Parathyroid adenoma (tissue), 2 donors: ENCODE measurements around the gene IL10RB.

Experiments
- H2AFZ ChIP-seq: fragments of 300-600 bp; sonication (generic); one replicate; pipeline ENCODE4 v1.7.0; 2017; ENCODE audit warnings: antibody characterized with exemption, mild to moderate bottlenecking
- H3K27ac ChIP-seq: fragments of 300-600 bp; sonication (generic); one replicate; pipeline ENCODE4 v1.7.0; 2017
- H3K27me3 ChIP-seq: fragments of 300-600 bp; sonication (generic); one replicate; pipeline ENCODE4 v1.7.0; 2017; ENCODE audit warnings: low read length; ENCODE audit not compliant: control insufficient read depth, insufficient read depth
- H3K36me3 ChIP-seq: fragments of 300-600 bp; sonication (generic); one replicate; pipeline ENCODE4 v1.7.0; 2017; ENCODE audit warnings: low read length; ENCODE audit not compliant: control insufficient read depth, insufficient read depth
- H3K4me1 ChIP-seq: fragments of 300-600 bp; sonication (generic); one replicate; pipeline ENCODE4 v1.7.0; 2017; ENCODE audit warnings: control low read depth
- H3K4me2 ChIP-seq: fragments of 300-600 bp; sonication (generic); one replicate; pipeline ENCODE4 v1.7.0; 2017; ENCODE audit warnings: low read length
- H3K4me3 ChIP-seq: fragments of 300-600 bp; sonication (generic); one replicate; pipeline ENCODE4 v1.7.0; 2017; ENCODE audit warnings: low read depth, low read length
- H3K79me2 ChIP-seq: fragments of 300-600 bp; sonication (generic); one replicate; pipeline ENCODE4 v1.7.0; 2017; ENCODE audit warnings: control low read depth
- H3K9ac ChIP-seq: fragments of 300-600 bp; sonication (generic); one replicate; pipeline ENCODE4 v1.7.0; 2017; ENCODE audit warnings: mild to moderate bottlenecking
- H3K9me3 ChIP-seq: fragments of 300-600 bp; sonication (generic); one replicate; pipeline ENCODE4 v1.7.0; 2017; ENCODE audit warnings: low read length; ENCODE audit not compliant: control insufficient read depth
- TF ChIP-seq, protein P1 (sequence below): fragments of 300-600 bp; sonication (generic); IDR thresholded peaks from one replicate; pipeline ENCODE4 v1.7.0; 2017; ENCODE audit warnings: antibody characterized with exemption, mild to moderate bottlenecking
- donor health status: primary hyperparathyroidism.

IL10RB gene

DNA sequence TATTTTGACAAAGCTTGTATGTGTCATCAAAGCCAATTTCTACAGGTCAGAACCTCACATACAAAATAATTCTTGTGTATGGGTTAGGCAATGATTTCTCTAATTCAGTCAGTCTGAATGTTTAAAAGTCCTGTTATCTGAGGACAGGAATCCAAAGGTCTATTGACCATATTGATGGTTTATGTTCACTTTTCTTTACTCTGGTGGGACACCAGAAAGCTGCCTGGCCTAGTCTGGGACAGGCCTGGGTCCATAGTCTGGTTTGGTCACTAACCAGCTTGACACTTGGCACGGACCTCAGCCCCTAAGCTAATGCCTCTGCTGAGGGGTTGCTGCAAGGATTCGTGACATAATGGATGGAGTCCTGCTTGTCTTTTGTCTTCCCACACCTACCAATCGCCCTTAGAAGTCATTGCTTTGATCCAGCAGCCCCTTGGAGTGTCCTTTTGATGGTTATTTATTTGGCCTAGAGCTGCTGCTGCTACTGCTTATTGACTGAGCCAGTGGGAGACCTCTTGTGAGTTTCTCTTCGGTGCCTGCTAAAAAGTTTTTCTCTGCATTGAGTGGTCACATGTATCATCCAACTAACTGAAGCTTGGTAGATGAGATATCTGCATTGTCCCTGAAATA, 20.8 kb upstream of the IL10RB start:
- H3K36me3 ChIP-seq: no peaks in the 10 kb centered on the region

GRCh38 chr21:33246506-33246905, 19.7 kb upstream of the IL10RB start:
- Histone ChIP-seq H3K9me3 (no peaks in the 10 kb centered on the region), H3K4me2 (no peak overlapping the region), H3K79me2 (no peaks in the 10 kb centered on the region), H3K36me3 (no peaks in the 10 kb centered on the region), H3K27ac (no peak overlapping the region), H3K4me1 (no peaks in the 10 kb centered on the region), H3K4me3 (no peak overlapping the region), H3K9ac (no peak overlapping the region), H3K27me3 (no peaks in the 10 kb centered on the region), H2AFZ (no peak overlapping the region)
- TF ChIP-seq, protein P1, sequence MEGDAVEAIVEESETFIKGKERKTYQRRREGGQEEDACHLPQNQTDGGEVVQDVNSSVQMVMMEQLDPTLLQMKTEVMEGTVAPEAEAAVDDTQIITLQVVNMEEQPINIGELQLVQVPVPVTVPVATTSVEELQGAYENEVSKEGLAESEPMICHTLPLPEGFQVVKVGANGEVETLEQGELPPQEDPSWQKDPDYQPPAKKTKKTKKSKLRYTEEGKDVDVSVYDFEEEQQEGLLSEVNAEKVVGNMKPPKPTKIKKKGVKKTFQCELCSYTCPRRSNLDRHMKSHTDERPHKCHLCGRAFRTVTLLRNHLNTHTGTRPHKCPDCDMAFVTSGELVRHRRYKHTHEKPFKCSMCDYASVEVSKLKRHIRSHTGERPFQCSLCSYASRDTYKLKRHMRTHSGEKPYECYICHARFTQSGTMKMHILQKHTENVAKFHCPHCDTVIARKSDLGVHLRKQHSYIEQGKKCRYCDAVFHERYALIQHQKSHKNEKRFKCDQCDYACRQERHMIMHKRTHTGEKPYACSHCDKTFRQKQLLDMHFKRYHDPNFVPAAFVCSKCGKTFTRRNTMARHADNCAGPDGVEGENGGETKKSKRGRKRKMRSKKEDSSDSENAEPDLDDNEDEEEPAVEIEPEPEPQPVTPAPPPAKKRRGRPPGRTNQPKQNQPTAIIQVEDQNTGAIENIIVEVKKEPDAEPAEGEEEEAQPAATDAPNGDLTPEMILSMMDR: no peak

More for the DNA sequence above, 20.8 kb upstream of the IL10RB start:
- Histone ChIP-seq H3K4me1 (no peaks in the 10 kb centered on the region), H3K9me3 (no peaks in the 10 kb centered on the region), H3K79me2 (no peaks in the 10 kb centered on the region), H3K9ac (no peak overlapping the region), H3K27me3 (no peaks in the 10 kb centered on the region), H2AFZ (no peak overlapping the region), H3K4me2 (no peak overlapping the region), H3K4me3 (no peak overlapping the region), H3K27ac (no peak overlapping the region)
- TF ChIP-seq, protein P1: no peak

DNA sequence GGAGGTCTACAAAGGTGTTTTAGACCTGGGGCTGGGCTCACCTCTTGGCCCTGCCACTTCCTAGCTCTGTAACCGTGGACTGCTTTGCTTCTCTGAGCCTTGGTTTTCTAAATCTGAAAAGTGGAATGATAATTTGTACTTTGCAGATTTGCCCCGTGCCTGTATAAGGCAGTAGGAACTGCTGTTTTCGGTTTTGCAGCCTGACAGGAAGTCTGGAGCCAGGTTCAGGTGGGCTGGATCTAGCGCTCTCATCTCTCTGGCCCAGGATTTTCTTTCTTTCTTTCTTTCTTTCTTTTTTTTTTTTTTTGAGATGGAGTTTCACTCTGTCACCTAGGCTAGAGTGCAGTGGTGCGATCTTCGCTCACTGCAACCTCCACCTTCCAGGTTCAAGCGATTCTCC, 19.2 kb upstream of the IL10RB start:
- Histone ChIP-seq H3K4me3 (no peak overlapping the region), H3K36me3 (no peaks in the 10 kb centered on the region), H3K4me1 (no peaks in the 10 kb centered on the region), H3K9ac (no peak overlapping the region), H3K9me3 (no peaks in the 10 kb centered on the region), H3K4me2 (no peak overlapping the region), H3K79me2 (no peaks in the 10 kb centered on the region), H3K27me3 (no peaks in the 10 kb centered on the region), H2AFZ (no peak overlapping the region), H3K27ac (no peak overlapping the region)
- TF ChIP-seq, protein P1: no peak

DNA sequence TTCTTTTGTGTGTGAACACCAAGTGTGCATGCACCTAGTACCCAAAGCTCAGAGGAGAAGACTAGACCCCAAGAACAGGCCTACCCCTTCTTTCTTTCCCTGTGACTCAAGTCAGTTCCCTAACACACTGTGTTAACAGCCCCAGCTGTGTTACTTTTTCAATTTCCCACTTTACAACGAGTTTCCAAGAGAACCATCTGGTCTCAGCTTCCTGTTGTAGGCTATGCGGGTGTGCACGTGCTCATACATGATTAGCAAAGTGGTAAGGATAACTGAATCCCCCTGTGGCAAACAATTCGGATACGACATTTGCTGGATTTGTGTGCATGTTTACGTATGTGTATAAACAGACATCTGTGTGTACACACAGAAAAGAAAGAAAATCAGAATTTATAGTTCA, 18.6 kb upstream of the IL10RB start:
- Histone ChIP-seq H3K4me1 (no peaks in the 10 kb centered on the region), H3K79me2 (no peaks in the 10 kb centered on the region), H3K27ac (no peak overlapping the region), H3K4me3 (no peak overlapping the region), H3K27me3 (no peaks in the 10 kb centered on the region), H3K9ac (no peak overlapping the region), H2AFZ (no peak overlapping the region), H3K36me3 (no peaks in the 10 kb centered on the region), H3K4me2 (no peak overlapping the region), H3K9me3 (no peaks in the 10 kb centered on the region)
- TF ChIP-seq, protein P1: no peak

DNA sequence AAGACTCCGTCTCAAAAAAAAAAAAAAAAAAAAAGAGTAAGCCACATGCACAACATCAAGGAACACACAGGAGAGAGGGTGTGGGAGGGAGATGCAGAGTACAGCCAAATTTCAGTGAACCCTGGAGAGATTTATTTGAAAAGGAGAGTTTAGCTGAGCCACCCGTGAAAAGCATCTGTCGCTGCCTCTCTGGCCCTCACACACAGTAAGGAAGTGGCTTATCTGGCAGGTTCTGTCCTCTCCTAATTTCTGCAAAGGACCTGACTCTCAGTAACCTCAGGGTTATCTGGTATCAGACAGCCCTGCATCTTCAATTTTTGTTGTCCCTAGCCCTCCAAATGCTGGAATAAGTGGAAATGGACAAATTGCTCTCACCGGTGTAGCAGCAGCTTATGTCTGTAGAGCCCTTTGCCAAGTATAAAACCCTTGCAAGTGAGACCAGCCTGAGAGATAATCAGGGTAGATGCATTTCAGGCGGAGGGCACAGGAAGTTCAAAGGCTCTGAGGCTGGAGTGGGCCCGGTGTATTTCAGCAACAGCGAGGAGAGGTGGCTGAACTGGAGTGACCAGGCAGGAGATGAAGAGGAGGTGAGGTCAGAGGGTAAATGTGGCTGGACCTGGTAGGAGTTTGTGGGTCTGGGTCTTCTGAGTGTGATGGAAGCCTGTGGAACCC, 16.7 kb upstream of the IL10RB start:
- TF ChIP-seq, protein P1: no peak
- H3K27ac ChIP-seq: no peak overlapping the region
- no peaks in the 10 kb centered on the region for H3K4me1 ChIP-seq
- no peaks in the 10 kb centered on the region for H3K9me3 ChIP-seq
- H3K36me3 ChIP-seq: no peaks in the 10 kb centered on the region
- H3K27me3 ChIP-seq: no peaks in the 10 kb centered on the region
- no peak overlapping the region for H3K4me3 ChIP-seq
- no peak overlapping the region for H3K9ac ChIP-seq
- H3K79me2 ChIP-seq: no peaks in the 10 kb centered on the region
- H2AFZ ChIP-seq: no peak overlapping the region
- H3K4me2 ChIP-seq: no peak overlapping the region
